ENCODE results near the gene STT3B. TPM values are rescaled to one million over a fixed set of nuclear protein-coding genes. Genes with fewer than 3 reads are reported as not detected.
"Not testable (repeated sequence)": the region's sequence is repeated elsewhere in the genome, so short reads cannot be mapped to it uniquely, and the experiment has no call there.

STT3B gene
- 100 to 1,000 TPM; 183 to 209 (median 196) TPM for polyA plus RNA-seq (ENCODE audit: insufficient read length in 4 of 4)

GRCh38 chr3:31532587-31533168 is at the start of gene STT3B:
Gene STT3B, plus strand, starts transcription at chr3:31532925. Its CDS starts 74 bp downstream, at chr3:31532999.
- peak; percentile 66 to 80 (median 70) for DNase-seq (ENCODE audit: low read depth in 4 of 4, low spot score in 3 of 4)

GRCh38 chr3:31483776-31484175 is 48.9 kb upstream of the STT3B start:
- DNase-seq (ENCODE audit: low read depth in 4 of 4, low spot score in 3 of 4) = no peak

- no peak for DNase-seq (ENCODE audit: low read depth in 4 of 4, low spot score in 3 of 4)
Measured at GRCh38 chr3:31485196-31485595, 47.5 kb upstream of the STT3B start.

- DNase-seq (ENCODE audit: low read depth in 4 of 4, low spot score in 3 of 4) = no peak
Measured at GRCh38 chr3:31486865-31487533, 45.7 kb upstream of the STT3B start.

- no peak for DNase-seq (ENCODE audit: low read depth in 4 of 4, low spot score in 3 of 4)
Measured at GRCh38 chr3:31488475-31489017, 44.2 kb upstream of the STT3B start.

GRCh38 chr3:31490502-31490901 is 42.2 kb upstream of the STT3B start:
- no peak for DNase-seq (ENCODE audit: low read depth in 4 of 4, low spot score in 3 of 4)

- DNase-seq (ENCODE audit: low read depth in 4 of 4, low spot score in 3 of 4) = no peak
Measured at GRCh38 chr3:31491660-31492059, 41.1 kb upstream of the STT3B start.

- DNase-seq (ENCODE audit: low read depth in 4 of 4, low spot score in 3 of 4) = no peak
Measured at GRCh38 chr3:31493149-31493548, 39.6 kb upstream of the STT3B start.

GRCh38 chr3:31495971-31496665 is 36.6 kb upstream of the STT3B start:
- DNase-seq (ENCODE audit: low read depth in 4 of 4, low spot score in 3 of 4) = no peak

- no peak for DNase-seq (ENCODE audit: low read depth in 4 of 4, low spot score in 3 of 4)
Measured at GRCh38 chr3:31498791-31499190, 33.9 kb upstream of the STT3B start.

GRCh38 chr3:31499281-31499680 is 33.4 kb upstream of the STT3B start:
- no peak for DNase-seq (ENCODE audit: low read depth in 4 of 4, low spot score in 3 of 4)

- no peak for DNase-seq (ENCODE audit: low read depth in 4 of 4, low spot score in 3 of 4)
Measured at GRCh38 chr3:31502803-31503221, 29.9 kb upstream of the STT3B start.

- no peak for DNase-seq (ENCODE audit: low read depth in 4 of 4, low spot score in 3 of 4)
Measured at GRCh38 chr3:31503456-31503855, 29.3 kb upstream of the STT3B start.

GRCh38 chr3:31504230-31504629 is 28.5 kb upstream of the STT3B start:
- no peak for DNase-seq (ENCODE audit: low read depth in 4 of 4, low spot score in 3 of 4)

- DNase-seq (ENCODE audit: low read depth in 4 of 4, low spot score in 3 of 4) = no peak
Measured at GRCh38 chr3:31505371-31506048, 27.2 kb upstream of the STT3B start.

- DNase-seq (ENCODE audit: low read depth in 4 of 4, low spot score in 3 of 4) = not testable (repeated sequence)
Measured at GRCh38 chr3:31506515-31506914, 26.2 kb upstream of the STT3B start.

- DNase-seq (ENCODE audit: low read depth in 4 of 4, low spot score in 3 of 4) = no peak
Measured at GRCh38 chr3:31508452-31509146, 24.1 kb upstream of the STT3B start.

GRCh38 chr3:31509147-31509728 is 23.5 kb upstream of the STT3B start:
- DNase-seq (ENCODE audit: low read depth in 4 of 4, low spot score in 3 of 4) = no peak

GRCh38 chr3:31514570-31514969 is 18.2 kb upstream of the STT3B start:
- DNase-seq (ENCODE audit: low read depth in 4 of 4, low spot score in 3 of 4) = no peak
